Vagina (tissue), 2 donors: ENCODE data around the gene PLA2G7.

Experiments
- POLR2A ChIP-seq, 2 donors: fragments of 450-650 bp; IDR thresholded peaks; one replicate each; pipeline ENCODE4 v1.6.1; 2017; ENCODE audit warnings: antibody characterized with exemption in 2 of 2, mild to moderate bottlenecking in 2 of 2, moderate library complexity in 2 of 2
- POLR2AphosphoS5 ChIP-seq, 2 donors: sonication (generic); formaldehyde crosslinking; IDR thresholded peaks; one replicate each; pipeline ENCODE4 v1.9.0; 2017; ENCODE audit warnings: antibody characterized with exemption in 2 of 2, mild to moderate bottlenecking in 2 of 2, low read depth in 1 of 2; ENCODE audit not compliant: insufficient read depth in 1 of 2
- TF ChIP-seq, protein P1 (sequence below), 3 experiments: fragments of 450-650 bp in 2 of 3; fragments of 200-600 bp in 1 of 3; sonication (generic) in 1 of 3; IDR thresholded peaks; one replicate each; pipeline ENCODE4 v1.5.1; 2017 to 2019; ENCODE audit warnings: antibody characterized with exemption in 3 of 3, mild to moderate bottlenecking in 2 of 3, moderate library complexity in 2 of 3

GRCh38 chr6:46764961-46765360 is 29.8 kb upstream of the PLA2G7 start:
- TF ChIP-seq POLR2AphosphoS5 (IDR thresholded peaks at IDR 0.05; ENCODE audit: insufficient read depth in 1 of 2, low read depth in 1 of 2) (no peak), POLR2A (IDR thresholded peaks at IDR 0.05) (no peak)
- TF ChIP-seq, protein P1, sequence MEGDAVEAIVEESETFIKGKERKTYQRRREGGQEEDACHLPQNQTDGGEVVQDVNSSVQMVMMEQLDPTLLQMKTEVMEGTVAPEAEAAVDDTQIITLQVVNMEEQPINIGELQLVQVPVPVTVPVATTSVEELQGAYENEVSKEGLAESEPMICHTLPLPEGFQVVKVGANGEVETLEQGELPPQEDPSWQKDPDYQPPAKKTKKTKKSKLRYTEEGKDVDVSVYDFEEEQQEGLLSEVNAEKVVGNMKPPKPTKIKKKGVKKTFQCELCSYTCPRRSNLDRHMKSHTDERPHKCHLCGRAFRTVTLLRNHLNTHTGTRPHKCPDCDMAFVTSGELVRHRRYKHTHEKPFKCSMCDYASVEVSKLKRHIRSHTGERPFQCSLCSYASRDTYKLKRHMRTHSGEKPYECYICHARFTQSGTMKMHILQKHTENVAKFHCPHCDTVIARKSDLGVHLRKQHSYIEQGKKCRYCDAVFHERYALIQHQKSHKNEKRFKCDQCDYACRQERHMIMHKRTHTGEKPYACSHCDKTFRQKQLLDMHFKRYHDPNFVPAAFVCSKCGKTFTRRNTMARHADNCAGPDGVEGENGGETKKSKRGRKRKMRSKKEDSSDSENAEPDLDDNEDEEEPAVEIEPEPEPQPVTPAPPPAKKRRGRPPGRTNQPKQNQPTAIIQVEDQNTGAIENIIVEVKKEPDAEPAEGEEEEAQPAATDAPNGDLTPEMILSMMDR (IDR thresholded peaks at IDR 0.05) = no peak
